H1 (cell line): ENCODE measurements around the gene VPS26A. TPM values are rescaled to one million over a fixed set of nuclear protein-coding genes. Genes with fewer than 3 reads are reported as not detected.

Experiments
- EP300 ChIP-seq, 2 experiments: IDR thresholded peaks; 1 replicate in 1 of 2; 2 replicates in 1 of 2; pipeline ENCODE4 v1.6.1; 2011 to 2012; ENCODE audit warnings: low read depth in 2 of 2, low read length in 2 of 2, mild to moderate bottlenecking in 2 of 2, borderline replicate concordance in 1 of 2, inconsistent platforms in 1 of 2, moderate library complexity in 1 of 2
- JUND ChIP-seq: IDR thresholded peaks from 2 replicates; pipeline ENCODE4 v1.6.1; 2011; ENCODE audit warnings: mild to moderate bottlenecking, improper control_type of control experiment, low read length
- RBBP5 ChIP-seq: IDR thresholded peaks from 2 replicates; pipeline ENCODE4 v1.7.1; 2012; ENCODE audit warnings: low read depth, mild to moderate bottlenecking, inconsistent platforms, low read length, moderate library complexity, borderline replicate concordance
- SIRT6 ChIP-seq: IDR thresholded peaks from one replicate; pipeline ENCODE4 v1.7.1; 2012; ENCODE audit warnings: low read length, inconsistent platforms
- SUZ12 ChIP-seq: fragments of 200-600 bp; sonication (generic); IDR thresholded peaks from 2 replicates; pipeline ENCODE4 v1.6.1; 2012; ENCODE audit warnings: mild to moderate bottlenecking, inconsistent platforms, low read length, moderate library complexity, mixed read lengths
- polyA plus RNA-seq, 7 experiments: library from polyadenylated mRNA; depleted of rRNA in 3 of 7; stranded (reverse) in 5 of 7; unstranded in 2 of 7; fragments of >200 nt in 5 of 7; fragments of 200-250 nt in 2 of 7; gene quantifications; 1 replicate in 5 of 7; 2 replicates in 1 of 7; 4 replicates in 1 of 7; pipeline versions ENCODE4 v1.2.1 to v1.2.3, GENCODE V29; 2011 to 2013; ENCODE audit warnings: missing spikeins in 2 of 7, mixed read lengths in 2 of 7
- total RNA-seq: library from RNA; stranded (reverse); fragmentation: NEBNext Ultra II Directional; extraction: Animal tissue kit (Norgen Biotek cat#: 25700); gene quantifications from 2 replicates; pipeline ENCODE4 v1.2.1, GENCODE V29; 2021
- TF ChIP-seq, protein P1 (sequence below): IDR thresholded peaks from 2 replicates; pipeline ENCODE4 v1.6.1; 2011; ENCODE audit warnings: low read depth, mild to moderate bottlenecking, low read length; ENCODE audit not compliant: insufficient read depth
- TF ChIP-seq, protein P2 (sequence below), 3 experiments: IDR thresholded peaks; 1 replicate in 2 of 3; 2 replicates in 1 of 3; pipeline versions ENCODE4 v1.5.1 to v1.6.1; 2011; ENCODE audit warnings: low read length in 3 of 3, mild to moderate bottlenecking in 3 of 3, inconsistent platforms in 2 of 3, low read depth in 1 of 3, moderate library complexity in 1 of 3; ENCODE audit not compliant: insufficient read depth in 1 of 3; ENCODE audit errors: control extremely low read depth in 1 of 3

The VPS26A gene
- total and polyA plus RNA-seq, 2 of the 8 experiments (the other 6 are each of a cell fraction or from before 2014, with no cell fraction given): 10.7 to 44.8 TPM

- TF ChIP-seq SIRT6 (no peak), JUND (no peak), RBBP5 (no peak), SUZ12 (no peak), EP300 (IDR thresholded peaks at IDR 0.05; ENCODE audit: borderline replicate concordance in 1 of 2, low read depth in 2 of 2, low read length in 2 of 2) (no peak)
- TF ChIP-seq, protein P1, sequence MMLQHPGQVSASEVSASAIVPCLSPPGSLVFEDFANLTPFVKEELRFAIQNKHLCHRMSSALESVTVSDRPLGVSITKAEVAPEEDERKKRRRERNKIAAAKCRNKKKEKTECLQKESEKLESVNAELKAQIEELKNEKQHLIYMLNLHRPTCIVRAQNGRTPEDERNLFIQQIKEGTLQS: no peak
- TF ChIP-seq, protein P2, sequence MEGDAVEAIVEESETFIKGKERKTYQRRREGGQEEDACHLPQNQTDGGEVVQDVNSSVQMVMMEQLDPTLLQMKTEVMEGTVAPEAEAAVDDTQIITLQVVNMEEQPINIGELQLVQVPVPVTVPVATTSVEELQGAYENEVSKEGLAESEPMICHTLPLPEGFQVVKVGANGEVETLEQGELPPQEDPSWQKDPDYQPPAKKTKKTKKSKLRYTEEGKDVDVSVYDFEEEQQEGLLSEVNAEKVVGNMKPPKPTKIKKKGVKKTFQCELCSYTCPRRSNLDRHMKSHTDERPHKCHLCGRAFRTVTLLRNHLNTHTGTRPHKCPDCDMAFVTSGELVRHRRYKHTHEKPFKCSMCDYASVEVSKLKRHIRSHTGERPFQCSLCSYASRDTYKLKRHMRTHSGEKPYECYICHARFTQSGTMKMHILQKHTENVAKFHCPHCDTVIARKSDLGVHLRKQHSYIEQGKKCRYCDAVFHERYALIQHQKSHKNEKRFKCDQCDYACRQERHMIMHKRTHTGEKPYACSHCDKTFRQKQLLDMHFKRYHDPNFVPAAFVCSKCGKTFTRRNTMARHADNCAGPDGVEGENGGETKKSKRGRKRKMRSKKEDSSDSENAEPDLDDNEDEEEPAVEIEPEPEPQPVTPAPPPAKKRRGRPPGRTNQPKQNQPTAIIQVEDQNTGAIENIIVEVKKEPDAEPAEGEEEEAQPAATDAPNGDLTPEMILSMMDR (IDR thresholded peaks at IDR 0.05; ENCODE audit: control extremely low read depth in 1 of 3, insufficient read depth in 1 of 3, low read depth in 1 of 3, low read length in 3 of 3): peak in 1 of 3 experiments; percentile 8; a peak in 1 of 4 replicates
Observed at GRCh38 chr10:69093933-69094332, 30.0 kb upstream of the VPS26A start (continued).
